CD4-positive, CD25-positive, alpha-beta regulatory T cell (primary cell): Measurements from ENCODE around the gene NR5A1. TPM values are rescaled to one million over a fixed set of nuclear protein-coding genes. Genes with fewer than 3 reads are reported as not detected.

Experiments
- ATAC-seq, 2 donors: fragments of 150-1000 bp; cut with Tn5 transposase; one replicate each; pipeline ENCODE4 v1.10.0; 2021; ENCODE audit warnings: low read depth in 2 of 2, moderate number of reproducible peaks in 2 of 2, moderate library complexity in 1 of 2
- DNase-seq, 3 donors: peaks; one replicate each; pipeline versions ENCODE4 v3.0.0 to v3.0.0-alpha.2; 2012 to 2022; ENCODE audit warnings: mixed read lengths in 1 of 3
- H3K27ac ChIP-seq: one replicate; pipeline ENCODE4 v1.7.0; 2013; ENCODE audit warnings: mild to moderate bottlenecking, low read length; ENCODE audit not compliant: insufficient read depth, poor library complexity, severe bottlenecking
- H3K27me3 ChIP-seq: one replicate; pipeline ENCODE4 v1.7.0; 2013; ENCODE audit warnings: low read length; ENCODE audit not compliant: control insufficient read depth, insufficient read depth
- H3K36me3 ChIP-seq: one replicate; pipeline ENCODE4 v1.7.0; 2013; ENCODE audit warnings: mild to moderate bottlenecking, low read length, moderate library complexity; ENCODE audit not compliant: control insufficient read depth, insufficient read depth
- H3K4me1 ChIP-seq: 2 replicates; pipeline ENCODE4 v1.7.0; 2013; ENCODE audit warnings: mild to moderate bottlenecking, low read length; ENCODE audit not compliant: insufficient read depth, control insufficient read depth, poor library complexity, severe bottlenecking
- H3K4me3 ChIP-seq: one replicate; pipeline ENCODE4 v1.7.0; 2013; ENCODE audit warnings: low read depth, mild to moderate bottlenecking, low read length, moderate library complexity
- H3K9me3 ChIP-seq, 2 experiments: 1 replicate in 1 of 2; 2 replicates in 1 of 2; pipeline ENCODE4 v1.7.0; 2013; ENCODE audit warnings: low read length in 2 of 2, mild to moderate bottlenecking in 1 of 2, moderate library complexity in 1 of 2; ENCODE audit not compliant: control insufficient read depth in 2 of 2
- H3K27ac Mint-ChIP-seq, 3 donors: one replicate each; pipeline ENCODE4 v1.8.0; 2020 to 2022; ENCODE audit warnings: mild to moderate bottlenecking in 3 of 3, mixed read lengths in 3 of 3, moderate library complexity in 2 of 3
- H3K27me3 Mint-ChIP-seq: one replicate; pipeline ENCODE4 v1.8.0; 2022; ENCODE audit warnings: mild to moderate bottlenecking, mixed read lengths
- H3K36me3 Mint-ChIP-seq: one replicate; pipeline ENCODE4 v1.8.0; 2020; ENCODE audit warnings: mixed read lengths
- H3K4me1 Mint-ChIP-seq, 4 donors: one replicate each; pipeline ENCODE4 v1.8.0; 2020 to 2022; ENCODE audit warnings: mixed read lengths in 4 of 4, mild to moderate bottlenecking in 1 of 4
- H3K4me3 Mint-ChIP-seq, 4 donors: one replicate each; pipeline ENCODE4 v1.8.0; 2020 to 2022; ENCODE audit warnings: mild to moderate bottlenecking in 4 of 4, mixed read lengths in 4 of 4, moderate library complexity in 3 of 4
- H3K9me3 Mint-ChIP-seq, 7 donors: one replicate each; pipeline ENCODE4 v1.8.0; 2020 to 2022; ENCODE audit warnings: mixed read lengths in 7 of 7, mild to moderate bottlenecking in 3 of 7, moderate library complexity in 2 of 7
- polyA plus RNA-seq, 4 donors: library from polyadenylated mRNA; unstranded; fragments of 300-500 nt; fragmentation: Illumina TruSeq; gene quantifications; one replicate each; pipeline ENCODE4 v1.2.3, GENCODE V29; 2021
- total RNA-seq: library from RNA; stranded (reverse); gene quantifications from one replicate; pipeline ENCODE4 v1.2.3, GENCODE V29; 2022

NR5A1 gene
- total and polyA plus RNA-seq, 5 donors from 2014 or later, result not detected

GRCh38 chr9:124526174-124526573 is 19.0 kb upstream of the NR5A1 start:
- H3K27ac Mint-ChIP-seq, result no peak overlapping the region
- H3K9me3 ChIP-seq, result no peaks in the 10 kb centered on the region
- H3K4me1 Mint-ChIP-seq, result no peaks in the 10 kb centered on the region
- DNase-seq, result no peak
- H3K4me3 Mint-ChIP-seq, result no peak overlapping the region
- H3K27me3 Mint-ChIP-seq, result peaks cover 13% of the 10 kb centered on the region
- H3K9me3 Mint-ChIP-seq, result no peaks in the 10 kb centered on the region
- no peak for ATAC-seq
- no peak overlapping the region for H3K27ac ChIP-seq
- no peaks in the 10 kb centered on the region for H3K36me3 ChIP-seq
- no peaks in the 10 kb centered on the region for H3K36me3 Mint-ChIP-seq
- no peaks in the 10 kb centered on the region for H3K4me1 ChIP-seq
- peaks cover 3% of the 10 kb centered on the region for H3K27me3 ChIP-seq
- no peak overlapping the region for H3K4me3 ChIP-seq

- H3K36me3 ChIP-seq, result no peaks in the 10 kb centered on the region
- no peak for ATAC-seq
- H3K27me3 ChIP-seq, result peaks cover 3% of the 10 kb centered on the region
- H3K27me3 Mint-ChIP-seq, result peaks cover 13% of the 10 kb centered on the region
- no peaks in the 10 kb centered on the region for H3K9me3 ChIP-seq
- H3K36me3 Mint-ChIP-seq, result no peaks in the 10 kb centered on the region
- H3K4me1 Mint-ChIP-seq, result no peaks in the 10 kb centered on the region
- H3K9me3 Mint-ChIP-seq, result no peaks in the 10 kb centered on the region
- no peak overlapping the region for H3K4me3 Mint-ChIP-seq
- no peak for DNase-seq
- H3K27ac ChIP-seq, result no peak overlapping the region
- H3K27ac Mint-ChIP-seq, result no peak overlapping the region
- H3K4me1 ChIP-seq, result no peaks in the 10 kb centered on the region
- H3K4me3 ChIP-seq, result no peak overlapping the region
These were observed 15.2 kb upstream of the NR5A1 start for GRCh38 chr9:124522121-124523098.

GRCh38 chr9:124521142-124521541 is 13.9 kb upstream of the NR5A1 start:
- no peak overlapping the region for H3K4me3 ChIP-seq
- DNase-seq (no peak), ATAC-seq (no peak)
- Mint-ChIP-seq H3K36me3 (no peaks in the 10 kb centered on the region), H3K27ac (no peak overlapping the region), H3K27me3 (peaks cover 13% of the 10 kb centered on the region), H3K4me3 (no peak overlapping the region), H3K4me1 (no peaks in the 10 kb centered on the region), H3K9me3 (peaks cover 0 to 3% (median 0%) of the 10 kb centered on the region in 7 donors)
- H3K27me3 ChIP-seq, result peaks cover 2% of the 10 kb centered on the region
- H3K4me1 ChIP-seq, result no peaks in the 10 kb centered on the region
- H3K36me3 ChIP-seq, result no peaks in the 10 kb centered on the region
- no peak overlapping the region for H3K27ac ChIP-seq
- no peaks in the 10 kb centered on the region for H3K9me3 ChIP-seq

- H3K9me3 ChIP-seq, result no peaks in the 10 kb centered on the region
- H3K27me3 ChIP-seq, result peaks cover 2% of the 10 kb centered on the region
- peaks cover 9% of the 10 kb centered on the region for H3K27me3 Mint-ChIP-seq
- ATAC-seq (no peak), DNase-seq (no peak)
- H3K4me1 ChIP-seq, result no peaks in the 10 kb centered on the region
- H3K36me3 ChIP-seq, result no peaks in the 10 kb centered on the region
- H3K4me3 ChIP-seq, result no peak overlapping the region
- no peak overlapping the region for H3K4me3 Mint-ChIP-seq
- peak overlapping the region in 1 of 3 donors; percentile 21 for H3K27ac Mint-ChIP-seq
- H3K9me3 Mint-ChIP-seq, result peaks cover 0 to 3% (median 0%) of the 10 kb centered on the region in 7 donors
- no peaks in the 10 kb centered on the region for H3K4me1 Mint-ChIP-seq
- H3K27ac ChIP-seq, result no peak overlapping the region
- H3K36me3 Mint-ChIP-seq, result no peaks in the 10 kb centered on the region
These were observed 13.0 kb upstream of the NR5A1 start for GRCh38 chr9:124520206-124520596.

- no peak overlapping the region for H3K27ac Mint-ChIP-seq
- peaks cover 2% of the 10 kb centered on the region for H3K27me3 ChIP-seq
- H3K4me1 Mint-ChIP-seq, result no peaks in the 10 kb centered on the region
- peaks cover 4% of the 10 kb centered on the region for H3K27me3 Mint-ChIP-seq
- H3K4me1 ChIP-seq, result no peaks in the 10 kb centered on the region
- H3K36me3 Mint-ChIP-seq, result no peaks in the 10 kb centered on the region
- no peak overlapping the region for H3K4me3 Mint-ChIP-seq
- ATAC-seq (no peak), DNase-seq (no peak)
- H3K27ac ChIP-seq, result no peak overlapping the region
- no peaks in the 10 kb centered on the region for H3K9me3 ChIP-seq
- H3K36me3 ChIP-seq, result no peaks in the 10 kb centered on the region
- no peak overlapping the region for H3K4me3 ChIP-seq
- peaks cover 0 to 3% (median 0%) of the 10 kb centered on the region in 7 donors for H3K9me3 Mint-ChIP-seq
These were observed 10.9 kb upstream of the NR5A1 start for GRCh38 chr9:124518116-124518515.

- no peak for ATAC-seq
- H3K36me3 ChIP-seq, result no peaks in the 10 kb centered on the region
- H3K4me1 ChIP-seq, result no peaks in the 10 kb centered on the region
- no peak overlapping the region for H3K4me3 ChIP-seq
- Mint-ChIP-seq H3K36me3 (no peaks in the 10 kb centered on the region), H3K9me3 (peaks cover 0 to 3% (median 0%) of the 10 kb centered on the region in 7 donors), H3K27me3 (peaks cover 4% of the 10 kb centered on the region), H3K4me1 (no peaks in the 10 kb centered on the region), H3K27ac (no peak overlapping the region), H3K4me3 (no peak overlapping the region)
- H3K27ac ChIP-seq, result no peak overlapping the region
- H3K9me3 ChIP-seq, result no peaks in the 10 kb centered on the region
- DNase-seq, result no peak
- peaks cover 2% of the 10 kb centered on the region for H3K27me3 ChIP-seq
These were observed 10.4 kb upstream of the NR5A1 start for GRCh38 chr9:124517600-124517999.

GRCh38 chr9:124514874-124515273 is 7.7 kb upstream of the NR5A1 start:
- H3K4me1 ChIP-seq, result no peaks in the 10 kb centered on the region
- no peak overlapping the region for H3K4me3 ChIP-seq
- no peaks in the 10 kb centered on the region for H3K36me3 ChIP-seq
- H3K36me3 Mint-ChIP-seq, result no peaks in the 10 kb centered on the region
- no peak overlapping the region for H3K27ac ChIP-seq
- peaks cover 2% of the 10 kb centered on the region for H3K27me3 ChIP-seq
- DNase-seq, result no peak
- H3K4me1 Mint-ChIP-seq, result no peaks in the 10 kb centered on the region
- peaks cover 6% of the 10 kb centered on the region for H3K27me3 Mint-ChIP-seq
- peaks cover 0 to 3% (median 0%) of the 10 kb centered on the region in 7 donors for H3K9me3 Mint-ChIP-seq
- H3K9me3 ChIP-seq, result no peaks in the 10 kb centered on the region
- H3K27ac Mint-ChIP-seq, result no peak overlapping the region
- H3K4me3 Mint-ChIP-seq, result no peak overlapping the region
- ATAC-seq, result no peak

GRCh38 chr9:124514125-124514524 is 6.9 kb upstream of the NR5A1 start:
- H3K27me3 ChIP-seq, result peaks cover 2% of the 10 kb centered on the region
- Mint-ChIP-seq H3K36me3 (no peaks in the 10 kb centered on the region), H3K27me3 (peaks cover 6% of the 10 kb centered on the region), H3K4me1 (no peaks in the 10 kb centered on the region), H3K27ac (no peak overlapping the region), H3K9me3 (peaks cover 0 to 3% (median 0%) of the 10 kb centered on the region in 7 donors), H3K4me3 (no peak overlapping the region)
- no peaks in the 10 kb centered on the region for H3K4me1 ChIP-seq
- ATAC-seq (no peak), DNase-seq (no peak)
- no peak overlapping the region for H3K27ac ChIP-seq
- H3K36me3 ChIP-seq, result no peaks in the 10 kb centered on the region
- H3K9me3 ChIP-seq, result no peaks in the 10 kb centered on the region
- H3K4me3 ChIP-seq, result no peak overlapping the region
